ENCODE data around the gene OTOG.

The OTOG gene

DNA sequence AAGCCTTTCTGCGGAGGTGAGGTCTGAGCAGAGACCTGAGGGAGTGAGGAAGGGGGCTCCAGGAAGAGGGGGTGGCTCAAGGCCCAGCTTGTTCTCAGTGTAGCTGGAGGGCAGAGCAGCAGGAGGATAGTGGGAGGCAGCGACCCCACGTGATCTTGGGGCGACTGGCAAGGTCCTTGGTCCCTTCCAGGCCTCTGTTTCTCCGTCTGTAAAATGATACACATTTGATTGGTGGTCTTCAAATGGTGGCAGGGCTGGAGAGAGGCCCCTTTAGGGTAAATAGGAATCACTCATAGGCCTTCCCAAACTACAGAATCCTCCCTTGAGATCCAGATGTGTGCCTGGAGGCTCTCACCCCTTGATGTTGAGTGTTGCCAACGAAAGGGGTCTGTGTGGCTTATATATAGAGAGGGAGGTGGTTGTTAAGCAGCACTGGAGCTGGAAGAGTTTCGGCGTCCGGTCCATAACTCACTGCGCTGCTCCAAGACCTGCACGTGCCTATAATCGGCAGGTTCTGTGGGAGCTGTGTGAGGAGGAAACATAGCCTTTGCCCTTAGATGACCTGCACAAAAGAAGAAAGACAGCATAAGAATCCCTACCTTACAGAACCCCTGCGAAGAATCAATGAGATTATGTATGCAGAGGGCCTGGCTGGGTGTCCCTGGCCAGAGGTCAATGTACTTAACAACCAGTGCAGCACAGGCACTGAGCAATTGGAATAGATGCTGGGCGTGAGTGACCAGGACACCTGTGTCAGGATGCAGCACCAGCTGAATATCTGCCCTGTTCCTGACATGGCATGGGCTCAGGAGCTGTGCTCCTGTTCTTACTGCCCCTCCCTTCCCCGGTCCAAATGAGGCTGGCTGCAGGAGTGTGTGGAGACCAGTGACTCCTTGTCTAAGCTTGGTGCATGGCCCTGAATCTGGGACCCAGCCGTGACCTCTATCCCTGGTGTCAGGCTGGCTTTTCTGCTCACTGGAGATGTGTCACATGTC lies 28.7 kb downstream of the OTOG start:
- in situ Hi-C loops (cut with MboI; ENCODE audit: low sequenced_read_pairs) = no loop called here

GRCh38 chr11:17578296-17578695 lies 31.2 kb downstream of the OTOG start:
- in situ Hi-C loops (cut with MboI; ENCODE audit: low sequenced_read_pairs) = no loop called here

DNA sequence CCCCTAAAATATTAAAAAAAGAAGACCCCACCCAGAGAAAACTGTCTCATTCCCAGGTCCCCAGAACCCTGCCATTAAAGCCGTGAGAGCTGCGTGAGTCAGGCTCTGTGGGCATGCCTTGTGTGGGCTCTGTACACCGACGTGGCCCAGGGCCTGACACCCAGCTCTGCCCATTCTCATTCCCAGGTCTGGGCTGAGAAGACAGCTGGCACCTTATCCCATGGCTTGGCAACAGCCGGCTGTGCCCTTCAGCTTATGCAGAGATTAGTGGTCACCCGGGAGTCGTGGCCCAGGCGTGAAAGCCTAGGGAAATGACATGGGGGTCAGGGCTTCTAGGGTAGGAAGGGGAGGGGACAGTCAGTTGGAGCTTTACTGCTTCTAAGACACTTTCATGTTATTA lies 31.9 kb downstream of the OTOG start:
- in situ Hi-C loops (cut with MboI; ENCODE audit: low sequenced_read_pairs) = no loop called here

DNA sequence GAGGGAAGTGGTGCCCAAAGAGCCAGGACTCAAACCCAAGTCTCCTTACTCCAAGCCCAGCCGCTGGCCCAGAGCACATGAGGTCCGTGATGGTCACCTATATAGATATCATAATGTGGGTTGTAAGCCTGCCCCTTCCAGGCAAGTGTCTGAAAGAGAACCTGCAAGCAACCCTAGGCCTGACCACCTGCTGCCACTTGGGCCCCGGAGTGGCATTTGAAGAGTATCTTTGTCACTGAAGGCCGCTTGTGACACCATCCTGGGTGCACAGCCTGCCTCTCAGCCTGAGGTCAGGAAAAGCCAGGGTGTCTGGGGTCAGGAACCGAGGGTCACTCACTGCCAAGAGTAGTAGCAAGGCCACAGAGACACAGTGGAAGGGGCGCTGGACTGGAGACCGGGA lies 32.4 kb downstream of the OTOG start:
- in situ Hi-C loops (cut with MboI; ENCODE audit: low sequenced_read_pairs) = no loop called here

DNA sequence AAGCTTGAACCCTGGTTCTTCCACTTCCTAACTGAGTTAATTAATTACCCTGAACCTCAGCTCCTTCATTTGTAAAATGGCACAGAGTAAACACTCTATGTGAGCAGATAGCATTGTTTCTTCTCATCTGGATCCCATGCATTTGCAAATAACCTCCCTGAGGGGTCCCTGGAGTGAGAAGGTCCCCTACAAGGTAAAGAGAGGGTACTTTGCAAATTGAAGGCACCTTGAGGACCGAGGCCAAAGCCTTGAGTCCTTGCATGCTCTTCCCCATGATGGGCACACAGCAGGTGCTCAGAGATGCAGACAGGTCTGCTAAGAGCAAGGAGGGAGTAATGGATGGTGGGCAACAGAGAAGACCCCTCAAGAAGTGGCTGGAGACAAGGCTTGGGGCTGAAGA lies 33.2 kb downstream of the OTOG start:
- in situ Hi-C loops (cut with MboI; ENCODE audit: low sequenced_read_pairs) = no loop called here

GRCh38 chr11:17581036-17581731 lies 34.1 kb downstream of the OTOG start:
- in situ Hi-C loops (cut with MboI; ENCODE audit: low sequenced_read_pairs) = no loop called here

GRCh38 chr11:17581732-17582053 lies 34.6 kb downstream of the OTOG start:
- in situ Hi-C loops (cut with MboI; ENCODE audit: low sequenced_read_pairs) = no loop called here

DNA sequence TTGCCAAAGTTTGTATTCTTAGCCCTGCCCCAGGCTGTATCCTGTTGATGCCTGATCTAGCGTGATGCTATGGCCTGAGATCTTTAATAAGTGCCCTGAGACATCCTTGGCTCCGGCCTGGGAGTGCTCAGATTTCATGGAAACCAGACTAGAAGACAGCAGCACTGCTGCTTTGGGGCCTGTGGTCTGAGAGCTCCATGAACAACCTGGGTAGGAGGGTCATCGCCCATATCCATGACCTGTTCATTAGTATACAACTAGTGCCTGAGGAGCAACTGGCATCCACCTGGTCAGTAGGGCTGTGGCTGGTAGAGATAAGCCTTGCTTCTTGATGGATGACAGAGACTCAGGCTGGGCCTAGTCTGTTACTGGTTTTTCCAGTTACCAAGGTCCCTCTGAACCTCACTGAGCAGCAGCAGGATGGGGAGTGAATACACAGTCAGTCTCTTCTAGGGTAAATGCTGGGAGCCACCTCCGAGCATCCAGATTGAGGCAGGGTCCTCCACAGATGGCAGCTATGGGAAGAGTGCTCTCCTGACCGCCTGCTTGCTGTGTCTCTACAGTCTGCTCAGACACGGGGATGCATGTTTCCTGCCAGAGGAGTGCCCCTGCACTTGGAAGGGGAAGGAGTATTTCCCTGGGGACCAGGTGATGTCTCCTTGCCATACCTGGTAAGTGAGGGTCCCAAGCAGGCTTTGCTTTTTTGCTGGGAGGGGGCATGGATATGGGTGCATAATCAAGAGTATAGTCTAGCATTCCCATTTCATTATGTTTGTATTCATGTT lies 39.0 kb downstream of the OTOG start:
- in situ Hi-C loops (cut with MboI; ENCODE audit: low sequenced_read_pairs) = no loop called here

DNA sequence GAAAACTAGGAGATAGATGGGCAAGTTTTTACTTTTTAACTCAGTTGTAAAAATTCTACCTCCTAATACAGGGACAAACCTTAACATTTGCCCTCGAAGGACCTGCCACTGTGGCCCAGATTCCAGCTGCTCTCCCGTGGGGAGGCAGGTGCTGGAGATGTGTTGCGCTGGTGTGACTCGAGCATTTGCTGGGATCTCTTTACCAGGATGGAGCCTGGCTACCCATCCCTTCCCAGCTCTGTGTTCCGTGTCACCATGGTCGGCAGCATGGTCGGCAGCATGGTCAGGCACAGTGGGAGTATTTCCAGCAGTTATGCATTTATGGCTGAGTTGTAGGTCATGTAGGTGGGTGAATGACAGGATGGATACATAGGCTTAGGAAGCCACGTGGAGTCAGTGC lies 41.1 kb downstream of the OTOG start:
- in situ Hi-C loops (cut with MboI; ENCODE audit: low sequenced_read_pairs) = no loop called here

GRCh38 chr11:17588721-17589120 lies 41.7 kb downstream of the OTOG start:
- in situ Hi-C loops (cut with MboI; ENCODE audit: low sequenced_read_pairs) = no loop called here

GRCh38 chr11:17590463-17590862 lies 43.4 kb downstream of the OTOG start:
- in situ Hi-C loops (cut with MboI; ENCODE audit: low sequenced_read_pairs) = no loop called here

- in situ Hi-C loops (cut with MboI; ENCODE audit: low sequenced_read_pairs) = no loop called here
These were observed 44.2 kb downstream of the OTOG start for GRCh38 chr11:17591293-17591692.

DNA sequence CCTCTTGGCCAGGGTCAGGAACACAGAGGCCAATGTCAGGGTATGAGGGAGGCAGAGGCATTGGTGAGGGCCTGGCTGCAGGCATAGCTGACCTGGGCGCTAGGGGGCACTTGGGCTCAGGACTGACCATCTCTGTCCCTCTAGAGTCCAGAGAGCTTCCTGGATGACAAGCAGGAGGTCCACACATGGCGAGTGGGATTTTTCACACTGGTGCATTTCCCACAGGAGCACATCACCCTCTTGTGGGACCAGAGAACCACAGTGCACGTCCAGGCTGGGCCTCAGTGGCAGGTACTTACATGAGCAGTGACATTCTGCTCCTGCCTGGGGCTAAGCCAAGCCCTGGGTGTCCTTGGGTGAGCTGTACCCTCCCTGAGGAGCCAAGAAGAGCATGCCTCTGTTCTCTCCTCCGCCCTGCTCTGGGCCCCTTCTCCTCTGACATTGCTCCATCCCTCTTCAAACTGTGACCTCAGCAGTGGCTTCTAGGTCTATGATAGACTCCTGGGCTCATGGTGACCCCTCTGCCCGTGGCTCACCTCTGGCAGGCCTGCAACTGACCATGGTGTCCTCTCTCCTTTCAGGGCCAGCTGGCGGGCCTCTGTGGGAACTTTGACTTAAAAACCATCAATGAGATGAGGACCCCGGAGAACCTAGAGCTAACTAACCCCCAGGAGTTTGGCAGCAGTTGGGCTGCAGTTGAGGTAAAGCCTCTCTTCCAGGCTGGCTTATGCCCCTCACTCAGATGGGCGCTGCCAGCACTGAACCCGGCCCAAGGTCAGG lies 46.6 kb downstream of the OTOG start:
- in situ Hi-C loops (cut with MboI; ENCODE audit: low sequenced_read_pairs) = no loop called here

DNA sequence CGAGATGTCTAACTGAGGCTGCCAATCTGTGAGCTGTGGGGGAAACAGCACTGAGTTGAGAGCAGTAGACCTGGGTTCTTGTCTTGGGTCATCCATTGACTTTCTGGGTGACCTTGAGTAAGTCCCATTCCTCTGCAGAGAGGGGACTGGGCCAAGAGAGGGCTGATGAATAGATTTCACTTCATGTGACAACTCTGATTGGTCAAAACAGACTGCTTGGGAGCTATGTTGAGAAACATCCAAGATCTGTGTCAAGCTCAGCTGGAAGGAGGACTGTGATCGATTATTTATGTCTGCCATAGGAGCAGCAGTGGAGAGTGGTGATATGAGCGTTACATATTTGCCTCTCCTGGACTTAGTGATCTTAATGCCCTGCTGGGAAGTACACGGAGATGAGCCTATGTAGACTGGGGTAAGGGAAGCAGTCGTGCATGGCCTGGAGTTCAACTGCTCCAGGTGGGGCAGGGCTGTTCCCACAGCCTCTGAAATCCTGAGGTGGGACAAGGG lies 47.7 kb downstream of the OTOG start:
- in situ Hi-C loops (cut with MboI; ENCODE audit: low sequenced_read_pairs) = no loop called here

DNA sequence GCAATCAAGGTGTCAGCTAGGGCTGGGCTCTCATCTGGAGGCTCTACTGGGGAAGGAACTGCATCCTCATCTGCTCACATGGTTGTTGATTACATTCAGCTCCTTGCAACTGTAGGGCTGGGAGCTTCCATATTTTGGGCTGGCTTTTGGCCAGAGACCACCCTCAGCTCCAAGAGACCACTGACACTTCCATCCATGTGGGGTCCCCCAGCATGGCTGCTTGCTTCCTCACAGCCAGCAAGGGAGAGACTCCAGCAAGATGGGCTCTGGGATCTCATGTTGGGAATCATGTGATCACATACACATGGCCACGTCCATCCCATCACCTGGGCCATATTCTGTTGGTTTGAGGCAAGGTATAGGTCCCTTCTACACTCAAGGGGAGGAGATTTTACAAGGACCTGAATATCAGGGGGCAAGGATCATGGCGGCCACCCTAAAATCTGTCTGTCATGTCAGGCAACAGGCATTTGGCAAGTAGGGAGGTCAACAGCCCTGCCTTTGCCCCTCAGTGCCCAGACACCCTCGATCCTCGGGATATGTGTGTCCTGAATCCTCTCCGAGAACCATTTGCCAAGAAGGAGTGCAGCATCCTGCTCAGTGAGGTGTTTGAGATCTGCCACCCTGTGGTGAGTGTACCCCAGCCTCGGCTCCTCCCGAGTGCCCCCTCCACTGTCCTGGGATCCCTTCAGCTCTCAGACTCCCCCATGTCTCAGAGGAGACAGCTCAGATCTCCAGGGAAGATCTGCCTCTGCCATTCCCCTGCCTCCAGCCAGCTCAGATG lies 48.7 kb downstream of the OTOG start:
- in situ Hi-C loops (cut with MboI; ENCODE audit: low sequenced_read_pairs) = no loop called here

GRCh38 chr11:17596310-17596669 lies 49.2 kb downstream of the OTOG start:
- in situ Hi-C loops (cut with MboI; ENCODE audit: low sequenced_read_pairs) = no loop called here

- in situ Hi-C loops (cut with MboI; ENCODE audit: low sequenced_read_pairs) = no loop called here
These were observed 49.7 kb downstream of the OTOG start for GRCh38 chr11:17596711-17597110.

- in situ Hi-C loops (cut with MboI; ENCODE audit: low sequenced_read_pairs) = no loop called here
These were observed 50.7 kb downstream of the OTOG start for GRCh38 chr11:17597770-17598169.

- in situ Hi-C loops (cut with MboI; ENCODE audit: low sequenced_read_pairs) = no loop called here
These were observed 51.8 kb downstream of the OTOG start for GRCh38 chr11:17598700-17599459.
